GM12874 (cell line): ENCODE data around the gene SNCB.
A peak's percentile ranks its signal among the peaks of the same experiment; 100 is the strongest.

Source experiments
- CTCF ChIP-seq: IDR thresholded peaks from 2 replicates; pipeline ENCODE4 v1.5.1; 2011; ENCODE audit warnings: low read depth, mild to moderate bottlenecking, control low read depth, low read length, moderate library complexity; ENCODE audit not compliant: insufficient read depth

SNCB gene

GRCh38 chr5:176589039-176589769 lies 41.1 kb downstream of the SNCB start:
- TF ChIP-seq CTCF = no peak

- no peak for TF ChIP-seq CTCF
Measured at GRCh38 chr5:176588297-176588696, 42.0 kb downstream of the SNCB start.

- no peak for TF ChIP-seq CTCF
Measured at GRCh38 chr5:176587398-176587797, 42.9 kb downstream of the SNCB start.

GRCh38 chr5:176583076-176583475 lies 47.3 kb downstream of the SNCB start:
- TF ChIP-seq CTCF = no peak

GRCh38 chr5:176581361-176581760 lies 49.0 kb downstream of the SNCB start:
- no peak for TF ChIP-seq CTCF

GRCh38 chr5:176579323-176579722 lies 51.0 kb downstream of the SNCB start:
- TF ChIP-seq CTCF = no peak

GRCh38 chr5:176578391-176578808 lies 51.9 kb downstream of the SNCB start:
- TF ChIP-seq CTCF = peak; percentile 26; the same call in 1 of the 2 replicates
